NCI-H748 (cell line): ENCODE data around the gene HINT1.
"Not testable (repeated sequence)": the region's sequence is repeated elsewhere in the genome, so short reads cannot be mapped to it uniquely, and the experiment has no call there.

Experiments
- DNase-seq: peaks from one replicate; lab custom pipeline; 2025; ENCODE audit not compliant: unreplicated experiment; lab: John Stamatoyannopoulos, UW

Gene HINT1

DNA sequence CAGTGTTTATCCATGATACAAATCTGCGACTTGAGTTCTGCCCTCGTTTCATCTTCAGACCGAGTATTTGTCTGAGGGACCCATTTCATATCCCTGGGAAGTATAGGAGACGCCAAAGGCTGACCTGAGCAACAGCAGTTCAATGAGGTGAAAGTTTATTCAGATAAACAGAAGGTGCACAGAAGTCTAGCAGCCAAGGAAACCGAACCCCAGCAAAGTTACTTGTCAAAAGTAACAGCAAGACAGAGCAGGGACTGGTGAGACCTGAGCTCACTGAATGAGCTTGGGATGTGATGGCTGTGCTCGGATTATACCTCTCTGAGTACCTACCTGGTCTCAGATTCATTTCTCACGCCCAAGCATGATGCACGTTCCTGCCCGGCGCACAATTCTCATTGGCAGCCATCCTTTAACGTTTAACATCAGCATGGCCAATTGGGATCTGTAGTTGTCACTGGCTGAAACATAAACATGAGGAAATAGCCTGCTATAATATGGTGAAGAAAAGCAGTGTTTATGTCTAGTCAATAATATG lies 6.3 kb upstream of the HINT1 start:
- peak; percentile 51 for DNase-seq

DNA sequence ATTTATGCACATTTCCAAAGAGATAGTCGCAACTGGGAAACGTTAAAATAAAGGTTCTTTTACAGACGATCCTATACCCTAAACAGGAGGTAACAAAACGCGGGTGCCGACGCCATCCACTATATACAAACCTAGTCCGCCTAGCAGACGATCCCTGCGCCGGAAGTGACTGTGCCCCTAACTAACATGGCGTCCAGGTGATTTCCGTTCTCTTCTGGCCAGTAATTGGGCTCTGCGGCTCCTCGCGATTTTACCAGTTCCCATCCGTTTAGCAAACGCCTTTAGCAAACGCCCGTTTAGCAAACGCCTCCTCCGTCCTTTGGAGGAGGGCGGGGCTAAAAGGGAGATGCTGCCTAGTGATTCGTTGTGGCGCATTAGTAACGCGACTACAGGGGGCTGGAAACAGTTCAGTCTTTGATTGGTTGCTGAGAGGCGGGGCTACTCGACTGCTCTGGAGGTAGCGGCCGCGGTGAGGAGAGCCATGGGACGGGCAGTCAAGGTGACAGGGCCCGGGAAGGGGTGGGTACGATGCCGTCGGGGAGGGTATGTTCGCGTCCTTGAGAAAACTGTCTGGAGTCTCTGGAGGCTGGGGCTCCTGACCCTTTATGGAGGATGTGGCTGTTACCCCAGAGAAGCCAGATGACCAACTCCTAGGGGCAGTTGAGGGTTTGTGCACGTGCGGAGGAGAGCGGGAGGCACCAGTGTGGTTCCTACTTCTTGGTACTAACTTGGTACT lies 5.7 kb upstream of the HINT1 start, which contains the start of gene LYRM7:
Gene LYRM7, plus strand, starts transcription at position 405 of the 736 bp plus-strand sequence. Its CDS starts 77 bp downstream, at position 482.
- peak; percentile 100 for DNase-seq

DNA sequence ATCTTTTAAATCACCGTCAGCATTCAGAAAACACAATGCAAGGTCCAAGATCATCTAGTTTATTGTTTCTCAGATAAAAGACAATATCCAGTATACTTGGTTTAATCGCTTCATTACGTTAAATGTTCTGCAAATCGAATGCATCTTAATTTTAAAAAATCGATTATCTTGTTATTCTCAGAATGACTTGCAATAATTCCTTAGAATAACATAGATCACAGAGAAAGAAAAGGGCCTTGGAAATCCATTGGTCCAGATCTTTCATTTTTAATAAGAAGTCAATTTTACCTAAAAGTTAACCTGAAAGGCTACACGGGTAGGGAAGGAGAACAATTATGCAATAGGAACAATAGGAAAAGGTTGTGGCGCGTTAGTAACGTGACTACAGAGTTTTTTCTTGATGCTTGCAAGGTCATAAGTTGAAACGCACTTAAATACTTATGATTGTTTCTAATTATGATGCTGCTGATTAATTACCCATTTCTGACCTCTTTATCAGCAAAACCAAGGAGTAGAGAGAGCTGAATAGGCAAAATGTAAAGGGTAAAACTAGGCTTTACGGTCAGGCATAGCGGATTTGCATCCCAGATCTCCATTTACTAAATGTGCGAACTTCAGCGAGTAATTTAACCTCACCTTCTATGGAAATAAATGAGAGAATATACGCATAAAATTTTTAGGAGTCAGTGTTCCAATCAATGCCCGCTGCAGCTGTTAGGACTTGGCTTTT lies 4.9 kb upstream of the HINT1 start:
- peak; percentile 34 for DNase-seq

DNA sequence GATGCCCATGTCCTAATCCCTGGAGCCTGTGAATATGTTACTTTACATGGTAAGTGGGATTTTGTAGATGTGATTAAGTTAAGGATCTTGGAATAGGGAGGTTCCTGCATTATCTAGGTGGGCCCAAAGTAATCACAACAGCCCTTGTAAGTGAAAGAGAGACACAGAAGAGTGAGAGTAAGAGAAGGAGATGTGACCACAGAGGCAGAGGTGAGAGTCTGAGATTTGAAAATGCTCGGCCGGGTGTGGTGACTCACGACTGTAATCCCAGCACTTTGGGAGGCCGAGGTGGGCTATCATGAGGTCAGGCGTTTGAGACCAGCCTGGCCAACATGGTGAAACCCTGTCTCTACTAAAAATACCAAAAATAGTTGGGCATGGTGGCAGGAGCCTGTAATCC lies 2.6 kb upstream of the HINT1 start:
- DNase-seq, result no peak

DNA sequence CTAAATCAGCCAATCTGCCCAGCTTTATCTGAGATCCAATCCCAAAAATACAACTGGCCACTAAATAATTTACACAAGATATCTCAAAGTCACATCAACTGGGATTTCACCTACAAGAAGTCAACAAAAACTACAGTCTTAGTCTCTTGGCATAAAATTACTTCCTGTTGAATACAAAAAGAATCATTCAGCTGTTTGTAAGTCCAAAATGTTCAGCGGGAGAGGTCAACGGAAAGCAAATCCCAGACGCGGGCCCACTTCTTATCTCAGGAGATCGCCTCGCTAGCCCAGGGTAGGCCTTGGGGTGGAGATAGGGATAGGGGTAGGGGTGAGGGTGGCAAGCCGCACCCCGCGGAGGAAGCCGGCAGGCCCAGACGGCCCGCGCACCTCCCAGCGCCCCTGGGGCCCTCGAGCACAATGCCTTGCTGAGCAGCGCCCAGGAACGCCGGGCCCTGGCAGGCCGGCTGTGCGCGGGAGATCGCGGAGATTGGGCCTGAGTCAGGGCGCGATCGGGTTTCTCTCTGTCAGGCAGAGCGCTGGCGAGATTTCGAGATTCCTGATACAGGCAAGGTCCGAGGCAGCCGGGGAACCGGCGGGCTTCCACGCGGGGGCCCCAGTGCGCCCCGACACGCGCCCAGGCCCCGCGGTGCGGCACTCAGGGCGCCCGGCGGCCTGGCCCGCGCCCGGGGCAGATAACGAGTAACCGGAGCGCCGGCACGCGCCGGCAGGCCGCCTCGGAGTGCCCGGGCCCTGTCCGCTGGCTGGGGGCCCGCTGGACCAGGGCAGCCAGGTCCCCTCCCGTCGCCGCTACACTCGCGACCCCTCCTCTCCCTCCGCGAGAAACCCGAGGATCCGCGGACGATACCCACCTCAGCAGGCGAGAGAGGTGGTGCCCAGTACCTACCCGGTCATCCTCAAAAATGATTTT lies 601 bp downstream of the HINT1 start:
- DNase-seq, result peak; percentile 75

DNA sequence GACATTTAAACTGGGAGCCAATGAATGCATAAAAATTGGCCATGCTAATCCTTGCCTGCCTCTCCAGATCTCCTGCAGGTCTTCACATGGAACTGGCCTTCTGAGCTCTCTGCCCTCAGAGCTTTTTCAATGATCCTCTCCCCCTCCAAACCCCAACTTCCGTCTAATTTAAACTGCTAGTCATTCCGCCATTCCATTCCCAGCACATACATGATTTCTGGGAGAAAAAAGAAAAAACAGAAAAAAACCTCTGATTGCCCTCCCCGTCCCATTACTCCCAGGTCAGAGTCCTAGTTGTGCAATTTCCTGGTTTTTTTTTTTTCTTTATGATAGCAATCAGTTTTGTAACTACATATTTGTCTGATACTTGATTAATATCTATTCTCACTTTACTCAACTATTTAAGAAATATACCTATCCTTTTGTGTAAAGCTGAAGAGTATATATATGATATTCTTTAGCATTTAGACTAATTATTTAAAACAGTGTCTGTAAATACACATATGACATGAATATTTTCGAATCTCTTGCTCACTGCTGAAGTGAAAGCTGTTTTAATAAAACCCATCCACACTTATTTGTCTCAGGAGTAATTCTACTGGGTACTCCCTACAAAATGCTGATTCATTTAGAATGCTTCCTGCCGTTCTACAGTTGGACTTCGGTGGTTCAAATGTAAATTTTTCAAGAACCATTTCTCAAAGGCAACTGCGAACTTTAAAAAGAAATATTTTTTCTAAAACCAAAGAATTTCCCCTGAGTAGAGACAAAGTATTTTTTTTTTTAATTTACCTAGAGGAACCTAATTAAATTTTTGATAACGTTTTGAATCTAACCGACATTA lies 1.6 kb downstream of the HINT1 start:
- DNase-seq, result peak; percentile 6

DNA sequence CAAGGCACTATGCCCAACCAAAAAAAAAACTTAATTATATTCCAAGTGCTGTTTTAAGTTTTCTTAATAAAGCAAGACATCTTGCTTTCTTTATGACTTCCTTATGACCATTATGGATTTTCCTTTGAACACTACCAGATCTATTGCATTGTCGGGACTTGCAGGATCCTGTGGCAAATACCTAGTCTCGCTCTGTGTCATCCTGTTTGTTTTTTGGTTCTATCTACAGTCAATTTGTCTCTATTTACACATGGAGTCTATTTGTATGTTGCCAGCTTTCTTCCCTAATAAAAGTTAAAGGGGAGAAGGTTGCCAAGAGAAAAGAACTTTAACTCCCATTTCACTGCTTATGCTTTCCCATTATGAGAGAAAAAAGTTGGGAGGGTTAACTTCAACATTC lies 4.9 kb downstream of the HINT1 start:
- DNase-seq, result no peak

DNA sequence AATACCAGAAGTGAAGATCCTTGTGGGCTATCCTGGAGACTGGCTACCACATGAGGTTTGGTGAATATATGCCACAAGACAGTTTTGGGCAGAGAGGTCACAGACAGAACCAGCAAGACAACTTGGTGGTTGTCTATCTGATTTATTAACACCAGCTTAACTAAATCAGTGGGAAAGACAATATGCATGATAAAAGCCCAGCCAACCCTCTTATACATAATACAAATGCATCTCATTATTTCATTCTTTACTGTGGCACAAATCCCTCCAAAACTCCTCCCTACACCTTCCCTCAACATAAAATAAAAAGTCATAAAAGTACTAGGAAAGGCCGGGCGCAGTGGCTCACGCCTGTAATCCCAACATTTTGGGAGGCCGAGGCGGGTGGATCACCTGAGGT lies 8.1 kb downstream of the HINT1 start:
- DNase-seq, result no peak

DNA sequence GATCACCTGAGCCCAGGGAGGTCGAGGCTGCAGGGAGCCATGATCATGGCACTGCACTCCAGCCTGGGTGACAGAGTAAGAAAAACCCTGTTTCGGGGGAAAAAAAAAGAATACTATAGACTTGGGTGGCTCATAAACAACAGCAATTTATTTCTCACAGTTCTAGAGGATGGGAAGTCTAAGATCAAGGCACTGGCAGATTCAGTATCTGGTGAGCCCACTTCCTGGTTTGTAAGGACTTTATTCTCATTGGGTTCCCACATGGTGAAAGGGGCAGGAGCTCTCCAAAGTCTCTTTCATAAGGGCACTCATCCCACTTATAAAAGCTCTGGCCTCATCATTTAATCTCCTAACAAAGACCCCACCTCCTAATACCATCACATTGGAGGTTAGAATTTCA lies 8.7 kb downstream of the HINT1 start:
- no peak for DNase-seq

DNA sequence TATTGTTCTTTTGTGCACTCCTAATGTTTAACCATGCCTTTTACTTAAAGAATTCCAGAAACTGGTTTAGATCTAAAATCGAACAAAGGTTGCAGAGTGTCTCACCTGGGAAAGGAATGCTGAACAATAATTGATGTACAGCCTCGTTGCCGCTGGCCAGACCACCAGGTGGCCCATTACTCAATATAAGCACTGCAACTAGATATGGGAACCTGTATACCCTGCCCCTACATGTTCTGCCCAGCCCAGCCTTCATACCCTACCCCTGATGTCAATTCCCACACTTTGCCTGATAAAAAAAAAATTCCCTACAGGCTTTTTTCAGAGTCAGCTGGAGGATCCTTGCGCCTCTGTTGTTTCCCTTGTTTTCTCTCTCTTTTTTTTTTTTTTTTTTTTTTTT lies 13.8 kb downstream of the HINT1 start:
- DNase-seq, result no peak

DNA sequence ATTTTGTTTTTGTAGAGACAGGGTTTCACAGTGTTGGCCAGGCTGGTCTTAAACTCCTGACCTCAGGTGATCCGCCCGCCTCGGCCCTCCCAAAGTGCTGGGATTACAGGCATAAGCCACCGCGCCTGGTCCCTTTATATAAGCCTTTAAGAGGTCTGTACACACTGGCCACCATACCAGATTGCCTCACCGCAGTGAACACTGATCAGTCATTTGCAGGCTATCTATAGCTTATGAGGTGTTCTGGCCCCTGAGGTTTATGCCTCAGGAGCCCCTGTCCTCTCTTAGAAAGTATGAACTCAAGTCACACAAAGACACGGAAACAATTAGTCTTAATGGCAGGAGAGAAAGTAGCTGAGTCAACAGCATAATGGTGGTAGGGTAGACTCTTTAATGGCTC lies 14.6 kb downstream of the HINT1 start:
- no peak for DNase-seq

DNA sequence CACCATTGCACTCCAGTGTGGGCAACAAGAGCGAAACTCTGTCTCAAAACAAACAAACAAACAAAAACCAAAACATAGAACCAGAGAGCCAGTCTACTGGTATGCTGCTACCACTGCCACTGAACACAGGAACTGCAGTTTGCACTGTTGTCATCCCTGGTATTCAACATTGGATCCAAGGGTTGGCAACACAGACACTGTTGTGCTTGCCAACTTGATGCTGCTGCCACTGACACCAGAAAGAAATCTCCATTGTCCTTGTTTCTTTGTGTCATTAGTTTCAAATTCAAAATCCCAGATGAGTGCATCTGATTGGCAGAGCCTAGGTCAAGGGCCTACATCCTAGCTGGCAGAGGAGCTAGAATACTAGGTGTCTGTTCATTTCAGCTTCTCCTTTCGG lies 16.2 kb downstream of the HINT1 start:
- DNase-seq, result no peak

DNA sequence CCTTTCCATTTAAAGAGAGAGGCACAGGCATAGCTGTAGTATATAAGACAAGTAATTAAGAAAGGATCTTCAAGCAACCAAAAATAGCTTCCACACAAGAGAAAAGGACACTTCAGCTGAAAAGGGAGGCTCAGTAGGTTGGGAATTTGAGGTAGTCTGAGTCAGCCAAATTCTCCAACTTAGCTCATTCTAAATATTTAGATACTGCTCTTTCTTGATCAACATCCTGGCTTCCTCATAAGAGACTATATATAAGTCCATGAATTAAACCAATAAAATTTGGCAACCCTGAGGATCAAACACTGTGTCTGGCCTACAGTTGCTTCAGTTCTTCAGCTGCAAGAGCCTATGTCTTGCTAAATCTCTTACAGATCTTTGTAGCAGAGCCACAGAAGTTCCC lies 17.8 kb downstream of the HINT1 start:
- DNase-seq, result no peak

DNA sequence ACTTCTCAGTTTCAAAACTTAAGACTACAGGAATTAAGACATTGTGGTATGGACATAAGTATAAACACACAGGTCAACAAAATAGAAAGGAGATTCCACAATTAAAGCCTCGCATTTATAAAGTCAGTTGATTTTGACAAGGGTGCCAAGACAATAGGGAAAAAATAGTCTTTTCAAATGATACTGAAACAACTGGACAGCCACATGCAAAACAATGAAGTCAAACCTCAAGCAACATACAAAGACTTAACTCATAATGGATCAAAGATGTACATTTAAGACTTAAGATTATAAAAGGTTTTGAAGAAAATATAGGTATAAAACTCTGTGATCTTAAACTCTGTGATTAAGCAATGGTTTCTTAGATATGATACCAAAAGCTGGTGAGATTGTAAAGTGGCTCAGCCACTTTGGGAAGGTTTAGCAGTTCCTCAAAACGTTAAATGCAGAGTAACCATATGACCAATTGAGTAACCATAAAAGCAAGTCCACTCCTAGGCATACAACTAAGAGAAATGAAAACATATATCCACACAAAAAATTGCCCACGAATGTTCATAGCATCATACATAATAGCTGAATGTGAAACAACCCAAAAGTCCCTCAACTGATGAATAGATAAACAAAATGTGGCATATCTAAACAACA lies 22.0 kb downstream of the HINT1 start:
- no peak for DNase-seq

DNA sequence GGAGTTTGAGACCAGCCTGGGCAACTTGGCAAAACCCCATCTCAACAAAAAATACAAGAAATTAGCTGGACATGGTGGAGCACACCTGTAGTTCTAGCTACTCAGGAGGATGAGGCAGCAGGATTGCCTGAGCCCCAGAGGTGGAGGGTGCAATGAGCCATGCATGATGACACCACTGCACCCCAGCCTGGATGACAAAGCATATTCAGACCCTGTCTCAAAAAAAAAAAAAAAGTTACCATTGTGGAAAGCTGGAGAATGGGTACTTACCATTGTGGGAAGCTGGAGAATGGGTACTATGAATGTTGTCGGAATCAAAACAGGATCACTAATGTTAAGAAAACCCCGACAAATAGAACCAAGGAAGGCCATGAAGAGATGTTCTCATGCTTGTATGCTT lies 25.7 kb downstream of the HINT1 start:
- DNase-seq, result no peak

DNA sequence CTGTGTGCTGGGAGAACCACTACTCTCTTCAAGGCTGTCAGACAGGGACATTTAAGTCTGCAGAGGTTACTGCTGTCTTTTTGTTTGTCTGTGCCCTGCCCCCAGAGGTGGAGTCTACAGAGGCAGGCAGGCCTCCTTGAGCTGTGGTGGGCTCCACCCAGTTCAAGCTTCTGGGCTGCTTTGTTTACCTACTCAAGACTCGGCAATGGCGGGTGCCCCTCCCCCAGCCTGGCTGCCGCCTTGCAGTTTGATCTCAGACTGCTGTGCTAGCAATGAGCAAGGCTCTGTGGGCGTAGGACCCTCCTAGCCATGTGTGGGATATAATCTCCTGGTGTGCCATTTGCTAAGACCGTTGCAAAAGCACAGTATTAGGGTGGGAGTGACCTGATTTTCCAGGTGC lies 26.6 kb downstream of the HINT1 start:
- DNase-seq, result not testable (repeated sequence)

DNA sequence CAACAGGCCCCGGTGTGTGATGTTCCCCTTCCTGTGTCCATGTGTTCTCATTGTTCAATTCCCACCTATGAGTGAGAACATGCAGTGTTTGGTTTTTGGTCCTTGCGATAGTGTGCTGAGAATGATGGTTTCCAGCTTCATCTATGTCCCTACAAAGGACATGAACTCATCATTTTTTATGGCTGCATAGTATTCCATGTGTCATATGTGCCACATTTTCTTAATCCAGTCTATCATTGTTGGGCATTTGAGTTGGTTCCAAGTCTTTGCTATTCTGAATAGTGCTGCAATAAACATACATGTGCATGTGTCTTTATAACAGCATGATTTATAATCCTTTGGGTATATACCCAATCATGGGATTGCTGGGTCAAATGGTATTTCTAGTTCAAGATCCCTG lies 32.0 kb downstream of the HINT1 start:
- not testable (repeated sequence) for DNase-seq

DNA sequence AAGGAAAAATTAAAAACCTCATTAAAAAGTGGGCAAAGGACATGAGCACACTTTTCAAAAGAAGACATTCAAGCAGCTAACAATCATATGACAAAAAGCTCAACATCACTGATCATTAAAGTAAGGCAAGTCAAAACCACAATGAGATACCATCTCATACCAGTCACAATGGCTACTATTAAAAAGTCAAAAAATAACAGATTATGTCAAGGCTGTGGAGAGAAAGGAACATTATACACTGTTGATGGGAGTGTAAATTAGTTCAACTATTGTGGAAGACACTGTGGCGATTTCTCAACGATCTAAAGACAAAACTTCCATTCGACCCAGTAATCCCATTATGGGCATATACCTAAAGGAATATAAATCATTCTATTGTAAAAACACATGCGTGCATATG lies 35.8 kb downstream of the HINT1 start:
- DNase-seq, result no peak

DNA sequence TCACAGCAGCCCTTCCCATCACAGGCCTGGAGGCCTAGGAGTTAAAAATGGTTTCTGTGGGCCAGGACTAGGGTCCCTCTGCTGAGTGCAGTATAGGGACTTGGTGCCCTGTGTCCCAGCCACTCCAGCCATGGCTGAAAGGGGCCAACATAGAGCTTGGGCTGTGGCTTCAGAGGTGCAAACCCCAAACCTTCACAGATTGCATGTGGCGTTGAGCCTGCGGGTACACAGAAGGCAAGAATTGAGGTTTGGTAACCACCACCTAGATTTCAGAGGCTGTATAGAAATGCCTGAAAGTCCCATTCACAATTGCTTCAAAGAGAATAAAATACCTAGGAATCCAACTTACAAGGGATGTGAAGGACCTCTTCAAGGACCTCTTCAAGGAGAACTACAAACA lies 37.8 kb downstream of the HINT1 start:
- DNase-seq, result not testable (repeated sequence)

DNA sequence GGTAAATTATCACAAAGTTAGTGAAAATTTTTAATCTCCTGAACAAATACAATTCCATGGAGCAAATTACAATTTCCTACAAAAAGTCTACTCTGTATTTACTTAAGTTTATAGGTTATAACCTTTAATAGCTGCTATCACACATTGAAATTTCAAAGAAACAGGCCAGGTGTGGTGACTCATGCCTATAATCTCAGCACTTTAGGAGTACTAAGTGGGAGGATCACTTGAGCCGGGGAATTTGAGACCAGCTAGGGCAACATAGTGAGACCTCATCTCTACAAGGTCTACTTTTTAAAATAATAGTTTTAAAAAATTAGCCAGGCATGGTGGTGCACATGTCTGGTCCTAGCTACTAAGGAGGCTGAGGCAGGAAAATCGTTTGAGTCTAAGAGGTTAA lies 50.3 kb downstream of the HINT1 start:
- DNase-seq, result peak; percentile 12
